Medulla oblongata (tissue), 1 donor: ENCODE measurements around the gene EZR.

ENCODE experiments used
- DNase-seq: peaks from one replicate; pipeline ENCODE4 v3.0.0-alpha.2; 2015; ENCODE audit errors: extremely low spot score

EZR gene

DNA sequence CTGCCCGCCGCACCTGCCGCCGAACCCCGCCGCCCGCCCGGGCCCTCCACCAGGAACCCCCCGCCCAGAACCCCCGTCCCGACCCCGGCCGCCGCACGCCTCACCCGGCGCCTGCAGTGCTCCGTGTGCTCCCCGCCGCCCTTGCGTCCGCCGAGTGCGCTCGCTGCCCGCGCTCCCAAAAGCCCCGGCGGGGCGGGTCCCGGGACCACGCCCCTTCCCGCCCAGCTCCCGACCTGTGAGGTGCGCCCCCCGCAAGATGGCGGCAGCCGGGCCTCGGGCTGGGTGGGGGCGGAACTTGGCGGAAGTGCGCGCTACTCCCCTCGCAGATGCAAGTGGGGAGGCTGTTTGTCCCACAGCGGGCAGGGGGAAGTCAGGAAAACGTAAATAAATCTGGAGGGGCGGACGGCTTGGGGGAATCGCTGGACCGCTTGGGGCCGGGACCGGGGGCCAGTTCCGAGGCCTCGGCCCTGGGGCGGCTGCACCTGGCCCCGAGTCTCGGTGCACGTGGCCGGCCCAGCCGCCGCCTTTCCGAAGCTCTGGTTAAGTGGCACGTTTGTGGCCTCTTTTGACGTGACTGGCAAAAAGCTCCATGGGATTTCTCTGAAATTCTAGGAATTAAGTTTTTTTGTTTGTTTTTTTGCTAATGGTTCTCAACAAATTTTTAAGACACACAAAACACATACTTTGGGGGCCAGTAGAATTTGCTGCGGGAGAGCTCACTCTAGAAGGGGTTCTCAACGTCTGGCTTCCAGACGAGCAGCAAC is at the start of gene EZR:
EZR (minus strand) TSS at position 156 of the 764 bp plus-strand sequence. CDS start 1,275 bp downstream, outside the sequence.
- peak; percentile 61 for DNase-seq

DNA sequence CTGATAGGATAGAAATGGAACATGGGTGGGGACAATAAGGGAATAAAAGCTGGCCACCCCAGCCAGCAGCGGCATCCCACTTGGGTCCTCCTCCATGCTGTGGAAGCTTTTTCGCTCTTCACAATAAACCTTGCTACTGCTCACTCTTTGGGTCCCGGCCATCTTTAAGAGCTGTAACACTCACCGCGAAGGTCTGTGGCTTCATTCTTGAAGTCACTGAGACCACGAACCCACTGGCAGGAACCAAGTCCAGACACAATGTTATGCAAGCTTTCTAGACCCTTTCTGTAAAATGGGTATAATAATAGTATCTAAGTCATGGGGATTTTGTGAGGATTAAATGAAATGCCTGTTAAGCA is 48.9 kb upstream of the EZR start:
- DNase-seq: no peak

DNA sequence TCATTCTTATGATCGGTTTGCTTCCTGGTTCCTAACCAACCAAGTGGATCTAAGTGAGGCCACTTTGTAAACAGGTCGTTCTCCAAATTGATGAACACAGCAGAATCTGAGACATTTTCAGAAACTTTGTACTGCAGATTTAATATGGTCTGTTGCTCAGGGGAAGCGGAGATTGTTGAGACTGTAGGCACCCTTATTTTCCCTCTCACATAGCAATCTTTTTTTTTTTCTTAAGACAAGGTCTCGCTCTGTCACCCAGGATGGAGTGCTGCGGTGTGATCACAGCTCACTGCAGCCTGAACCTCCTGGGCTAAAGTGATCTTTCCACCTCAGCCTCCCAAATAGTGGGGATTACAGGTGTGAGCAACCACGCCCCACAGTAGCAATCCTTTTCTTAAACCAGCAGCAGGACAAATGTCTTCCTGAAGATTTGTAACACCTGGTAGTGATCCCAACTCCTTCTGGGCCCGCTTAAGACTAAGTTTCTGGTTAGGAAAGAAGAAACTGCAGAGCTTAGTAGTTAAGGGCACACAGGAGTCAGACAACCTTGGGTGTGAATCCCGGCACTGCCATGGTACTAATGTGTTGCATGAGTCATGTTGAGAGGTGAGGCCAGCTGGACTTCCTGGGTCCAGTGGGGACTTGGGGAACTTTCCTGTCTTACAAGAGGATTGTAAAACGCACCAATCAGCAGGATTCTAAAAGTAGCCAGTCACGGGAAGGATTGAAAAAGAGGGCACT is 48.4 kb upstream of the EZR start:
- no peak for DNase-seq

DNA sequence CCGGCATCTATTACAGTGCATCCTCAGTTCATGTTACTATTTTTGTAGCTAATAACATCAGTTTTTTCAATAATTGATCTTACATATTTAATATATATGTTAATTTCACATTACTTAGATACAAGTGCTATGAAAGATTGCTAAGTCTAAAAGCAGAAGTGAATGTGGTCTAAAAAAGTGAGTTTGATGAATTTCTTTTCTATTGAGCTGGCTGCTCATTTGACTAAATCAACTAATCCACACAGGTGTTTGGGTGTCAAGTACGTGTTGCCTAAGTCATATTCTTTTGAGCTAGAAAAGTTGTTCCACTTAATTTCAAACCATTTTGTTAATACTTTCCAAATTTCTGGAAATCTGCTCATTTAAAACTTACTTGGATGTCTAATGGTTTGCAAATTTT is 46.6 kb upstream of the EZR start:
- no peak for DNase-seq

DNA sequence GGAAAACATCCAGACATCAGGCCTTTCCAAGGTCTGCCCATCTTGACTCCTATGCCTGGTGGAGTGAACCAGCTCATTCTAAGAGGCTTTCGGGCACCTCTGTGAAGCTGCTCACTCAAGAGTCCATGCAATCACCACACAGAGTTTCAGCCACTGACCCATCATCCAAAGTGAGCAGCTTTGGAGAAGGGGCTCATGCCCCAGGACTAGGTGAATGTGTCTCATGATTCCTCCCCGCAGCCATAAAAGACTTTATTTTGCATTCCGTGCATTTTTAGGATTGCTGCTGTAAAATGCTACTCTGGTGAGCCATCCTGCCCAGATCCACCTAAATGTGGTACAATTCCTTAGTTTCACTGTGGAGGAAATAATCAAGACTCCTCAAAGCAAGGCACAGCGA is 44.5 kb upstream of the EZR start:
- no peak for DNase-seq

DNA sequence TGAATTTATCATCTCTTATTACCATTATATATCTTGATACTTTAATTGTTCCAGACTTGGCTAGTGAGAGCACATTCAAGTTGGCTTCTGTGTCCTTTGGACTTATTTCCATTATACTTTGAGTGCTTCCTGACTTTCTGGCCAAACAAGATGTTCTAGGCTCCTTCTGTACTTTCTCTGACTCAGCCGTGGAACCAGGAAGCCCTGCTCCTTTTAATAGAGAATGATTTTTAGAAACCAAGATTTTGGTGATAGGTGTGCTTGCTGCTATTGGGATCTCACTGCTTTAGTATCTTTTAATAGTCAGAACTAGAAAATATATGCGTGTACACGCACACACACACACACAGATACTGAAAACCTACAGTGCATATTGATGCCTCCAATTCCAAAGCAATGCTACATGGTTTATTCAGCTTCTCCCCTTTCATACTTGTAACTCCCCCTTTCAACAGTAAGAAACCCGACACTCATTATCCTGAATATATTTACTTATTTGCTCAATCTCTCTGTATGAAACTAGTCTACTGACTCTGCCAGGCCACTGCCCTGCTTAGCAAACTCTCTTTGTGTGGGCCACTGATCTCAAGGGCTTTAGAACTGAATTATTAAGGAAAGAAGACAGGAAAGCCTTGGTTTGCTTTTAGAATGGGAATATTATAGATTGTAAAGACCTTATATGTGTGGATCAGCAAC is 42.7 kb upstream of the EZR start:
- DNase-seq: no peak

DNA sequence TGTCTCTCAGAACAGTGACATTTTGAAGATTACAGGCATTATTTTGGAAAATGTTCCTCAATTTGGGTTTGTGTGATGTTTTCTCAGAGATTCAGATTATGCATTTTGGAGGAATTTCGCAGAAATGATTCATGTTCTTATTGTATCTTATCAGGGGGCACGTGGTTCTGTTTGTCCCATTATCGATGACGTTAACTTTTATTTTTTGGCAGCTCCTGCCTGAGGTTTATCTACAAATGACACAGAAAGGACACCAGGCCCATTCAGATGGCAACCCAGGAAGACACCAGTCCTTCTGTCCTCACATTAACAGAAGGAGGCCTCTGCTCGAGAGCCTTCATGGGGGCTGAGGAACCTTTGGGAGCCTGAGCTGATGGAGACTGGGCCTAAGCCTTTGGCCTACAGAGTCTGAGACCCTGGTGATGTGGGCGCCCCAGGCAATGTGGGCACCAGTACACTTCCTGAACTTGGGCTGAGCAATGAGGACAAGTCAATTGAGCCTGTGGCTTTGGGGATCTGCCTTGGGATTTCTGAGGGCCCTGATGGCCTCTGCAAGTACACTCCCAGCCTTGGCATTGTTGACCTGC is 41.2 kb upstream of the EZR start:
- DNase-seq: no peak

DNA sequence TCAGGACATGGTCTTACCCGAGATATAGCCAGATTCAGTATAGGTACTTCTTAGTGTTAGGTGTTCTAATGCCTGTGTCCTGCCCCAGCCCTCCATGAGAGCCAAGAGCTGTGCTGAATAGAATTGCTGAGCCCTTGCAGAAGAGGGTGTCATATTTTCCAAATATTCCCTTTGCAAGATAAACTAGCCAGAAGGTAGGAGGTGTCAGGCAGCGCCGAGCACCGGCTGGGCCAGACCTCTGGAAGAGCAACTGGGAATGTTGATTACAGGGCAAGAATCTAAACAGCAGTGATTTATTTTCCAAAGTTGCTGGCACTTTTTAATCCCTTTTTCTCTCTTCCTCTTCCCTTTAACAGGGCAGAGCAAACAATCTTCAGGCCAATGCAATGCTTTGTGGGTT is 37.1 kb upstream of the EZR start:
- no peak for DNase-seq

DNA sequence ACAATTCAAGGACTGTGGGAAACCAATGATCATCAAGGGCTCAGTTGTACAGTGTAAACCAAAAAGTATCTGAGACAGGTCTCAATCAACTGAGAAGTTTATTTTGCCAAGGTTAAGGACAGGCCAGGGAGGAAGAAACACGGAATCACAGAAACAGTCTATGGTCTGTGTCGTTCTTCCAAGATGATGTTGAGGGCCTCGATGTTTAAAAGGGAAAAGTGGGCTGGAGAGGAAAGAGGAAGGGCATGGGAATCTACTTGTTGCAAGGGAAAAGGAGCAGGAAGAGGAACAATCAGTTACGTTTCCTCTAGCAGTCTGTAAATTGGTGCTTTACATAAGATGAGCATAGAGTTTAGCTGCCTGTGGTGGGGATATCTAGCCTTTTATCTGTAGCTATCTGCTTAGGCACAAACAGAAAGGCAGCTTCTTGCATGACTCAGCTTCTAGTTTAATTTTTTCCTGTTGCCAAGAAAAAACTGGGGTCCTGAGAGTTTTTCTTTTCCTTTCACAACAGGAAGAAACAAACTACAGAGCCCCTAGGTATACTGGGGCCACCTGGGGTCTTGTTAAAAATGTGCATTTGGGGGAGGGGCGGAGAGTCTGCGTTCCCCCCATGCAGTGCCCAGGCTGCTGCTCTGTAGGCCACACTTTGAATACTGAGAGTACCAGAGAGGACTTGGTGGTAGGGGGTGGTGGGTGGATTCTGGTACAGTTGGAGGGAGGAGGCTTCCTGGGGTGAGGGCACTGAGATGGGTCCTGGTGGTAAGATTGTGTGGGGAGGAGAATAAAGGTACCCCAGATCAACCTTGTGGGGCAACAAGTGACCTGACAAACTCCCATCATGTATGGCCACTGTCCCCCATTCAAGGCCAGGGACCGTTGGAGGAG is 35.3 kb upstream of the EZR start:
- DNase-seq: no peak

DNA sequence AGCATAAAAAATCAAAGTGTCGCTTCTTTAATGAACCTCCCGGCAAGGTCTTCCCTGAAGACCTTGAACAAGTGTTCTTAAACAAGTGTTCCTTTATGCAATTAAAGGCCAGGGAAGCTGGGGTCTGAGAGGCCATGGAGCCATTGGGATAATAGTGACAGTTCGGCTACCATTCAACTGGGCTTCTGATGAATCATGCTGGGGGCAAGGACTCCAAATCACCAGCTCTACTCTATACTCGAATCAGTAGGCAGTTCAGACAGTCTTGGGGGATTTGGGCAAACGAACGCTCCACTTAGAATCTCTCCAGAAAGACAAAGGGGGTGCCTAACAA is 34.7 kb upstream of the EZR start:
- no peak for DNase-seq

DNA sequence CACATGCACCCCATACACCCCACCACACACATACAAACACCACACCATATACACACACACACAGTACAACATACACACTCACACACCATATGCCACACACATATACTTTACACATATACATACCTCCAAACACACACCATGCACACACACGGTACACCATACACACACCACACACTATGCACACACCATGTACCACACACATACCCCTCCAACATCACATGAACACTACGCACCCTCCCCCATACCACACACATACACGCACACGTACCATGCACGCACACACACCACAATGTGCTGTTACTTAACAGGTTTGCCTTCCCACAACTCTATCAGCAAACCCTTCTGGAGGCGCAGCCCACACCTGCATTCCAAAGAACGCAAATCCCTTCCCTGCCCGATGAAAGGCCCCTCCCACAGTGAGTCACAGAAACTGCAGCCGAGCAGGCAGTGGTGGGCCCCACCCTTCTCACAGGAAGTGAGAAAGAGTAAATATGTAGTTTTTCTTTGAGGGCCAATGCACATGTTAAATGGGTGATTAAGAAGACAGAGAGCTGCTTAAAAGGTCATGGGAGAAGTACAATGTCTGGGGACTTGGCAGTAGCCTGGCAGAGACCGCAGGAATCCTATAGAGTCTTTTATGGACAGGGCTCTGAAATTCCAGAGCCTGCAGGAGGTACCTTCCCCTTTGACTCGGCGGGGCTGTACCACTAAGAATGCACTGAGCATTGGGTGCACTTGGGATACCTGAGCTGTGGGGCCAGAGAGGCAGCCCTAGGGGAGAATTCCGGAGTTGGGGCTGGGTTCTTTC is 34.1 kb upstream of the EZR start:
- no peak for DNase-seq

DNA sequence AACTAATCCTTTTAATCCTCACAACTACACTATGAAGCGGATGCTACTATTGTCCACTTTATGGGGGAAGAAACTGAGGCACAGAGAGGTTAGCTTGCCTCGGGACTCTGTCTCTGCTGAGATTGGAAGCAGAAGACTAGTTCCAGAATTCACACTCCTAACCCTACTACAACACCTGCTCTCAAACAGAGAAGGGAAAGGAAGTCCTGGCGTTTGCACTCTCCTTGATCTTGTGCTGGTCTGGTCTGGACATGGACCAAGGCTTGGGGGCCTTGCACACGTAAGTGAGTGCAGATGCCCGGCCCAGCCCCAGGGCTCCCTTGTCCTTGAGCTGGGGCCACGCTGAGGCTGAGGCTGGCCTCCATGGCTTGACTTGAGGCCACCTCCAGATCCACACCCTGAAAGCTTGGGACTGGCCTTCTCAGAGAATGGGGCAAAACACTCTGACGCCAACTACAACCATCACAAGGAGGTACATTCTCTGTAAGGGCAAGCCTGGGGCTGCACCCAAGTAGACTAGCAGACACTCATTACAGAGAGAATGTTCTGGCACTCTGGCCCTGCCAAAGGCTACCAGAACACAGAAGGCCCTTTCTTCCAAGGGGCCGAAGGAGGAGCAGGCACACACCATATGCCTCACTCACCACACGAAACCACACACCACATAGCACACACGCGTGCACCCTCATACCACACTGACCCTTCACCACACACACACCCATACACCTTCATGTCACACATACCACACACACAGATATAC is 33.3 kb upstream of the EZR start:
- DNase-seq: no peak

DNA sequence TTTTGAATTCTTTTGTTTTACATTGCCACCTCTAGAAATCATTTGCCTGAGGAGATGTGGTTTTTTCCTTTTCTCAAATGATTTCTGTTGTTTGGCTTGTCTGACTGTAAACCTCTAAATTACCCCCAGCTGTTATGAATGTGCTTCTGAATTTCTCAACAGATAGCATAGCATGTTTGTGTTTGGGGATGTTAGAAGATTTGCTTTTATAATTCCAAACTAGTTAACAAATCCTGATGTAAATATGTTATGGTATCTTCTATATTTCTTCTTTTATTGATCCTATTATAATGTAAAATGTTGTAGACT is 31.6 kb upstream of the EZR start:
- DNase-seq: no peak

DNA sequence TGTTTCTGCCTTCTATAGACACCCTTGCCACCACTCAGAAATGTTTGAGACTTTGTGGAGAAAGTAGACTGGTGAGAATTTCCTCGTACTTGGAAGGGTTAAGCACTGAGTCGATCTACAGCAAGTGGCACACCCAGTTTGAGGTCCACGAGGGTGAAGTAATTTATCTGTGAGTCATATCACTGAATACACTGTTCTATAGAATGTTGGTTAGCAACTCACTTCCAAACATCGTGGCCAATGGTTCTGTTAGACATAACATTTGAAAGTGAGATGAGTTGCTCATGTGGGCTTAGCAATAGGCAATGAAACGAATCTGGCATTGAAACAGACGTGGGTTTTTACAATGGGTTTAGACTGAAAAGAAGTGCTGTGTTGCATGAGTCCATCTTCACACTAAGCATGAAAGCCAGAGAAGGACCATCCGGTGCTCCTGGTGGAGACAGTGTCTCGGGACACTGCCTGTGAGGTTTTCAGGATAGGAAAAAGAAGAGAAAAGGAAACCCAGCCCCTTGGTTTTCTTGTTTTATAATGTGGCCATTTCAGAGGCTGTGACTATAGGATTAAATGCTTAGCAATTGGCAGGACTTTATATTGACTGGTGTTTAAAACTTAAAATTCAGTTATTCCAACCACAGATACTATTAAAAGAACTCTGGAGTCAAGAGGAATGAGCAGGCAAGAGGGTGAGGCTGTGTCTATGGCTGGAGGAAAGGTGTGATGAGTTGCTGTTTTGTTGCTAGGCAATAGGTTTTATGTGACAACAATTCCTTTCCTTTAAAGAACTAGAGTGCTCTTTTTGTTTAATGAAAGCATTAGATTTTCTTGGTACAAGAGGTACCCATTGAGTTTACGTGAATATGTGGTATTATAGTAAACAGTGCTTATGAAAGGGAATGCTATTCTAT is 31.0 kb upstream of the EZR start:
- no peak for DNase-seq

DNA sequence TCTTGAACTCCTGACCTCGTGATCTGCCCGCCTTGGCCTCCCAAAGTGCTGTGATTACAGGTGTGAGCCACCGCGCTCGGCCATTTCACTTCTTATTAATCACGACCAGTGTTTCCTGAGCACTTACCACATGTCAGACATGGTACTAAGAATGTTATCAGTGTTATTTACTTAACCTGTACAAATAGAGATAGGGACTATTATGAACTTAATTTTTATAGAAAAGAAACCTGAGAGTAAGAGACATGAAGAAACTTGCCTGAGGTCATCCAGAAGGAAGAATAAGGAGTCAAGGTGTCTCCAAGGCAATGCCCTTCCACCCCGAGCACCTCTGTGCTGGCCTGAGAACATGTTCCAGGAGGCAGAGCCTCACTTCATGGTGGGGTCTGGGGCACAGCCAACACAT is 29.3 kb upstream of the EZR start:
- no peak for DNase-seq

DNA sequence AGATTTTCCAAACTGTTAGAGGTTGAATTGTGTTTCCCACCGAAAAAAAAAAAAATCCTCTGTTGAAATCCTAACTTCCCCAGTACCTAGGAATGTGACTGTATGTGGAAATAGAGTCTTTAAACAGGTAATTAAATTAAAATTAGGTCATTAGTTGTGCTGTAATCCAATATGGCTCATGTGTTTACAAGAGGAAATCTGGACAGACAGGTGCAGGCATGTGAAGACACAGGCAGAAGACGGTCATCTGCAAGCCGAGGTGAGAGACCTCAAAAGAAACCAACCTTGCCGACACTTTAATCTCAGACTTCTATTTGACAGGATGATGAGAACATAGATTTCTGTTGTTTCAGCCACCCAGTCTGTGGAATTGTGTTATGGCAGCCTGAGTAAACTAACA is 28.6 kb upstream of the EZR start:
- no peak for DNase-seq

DNA sequence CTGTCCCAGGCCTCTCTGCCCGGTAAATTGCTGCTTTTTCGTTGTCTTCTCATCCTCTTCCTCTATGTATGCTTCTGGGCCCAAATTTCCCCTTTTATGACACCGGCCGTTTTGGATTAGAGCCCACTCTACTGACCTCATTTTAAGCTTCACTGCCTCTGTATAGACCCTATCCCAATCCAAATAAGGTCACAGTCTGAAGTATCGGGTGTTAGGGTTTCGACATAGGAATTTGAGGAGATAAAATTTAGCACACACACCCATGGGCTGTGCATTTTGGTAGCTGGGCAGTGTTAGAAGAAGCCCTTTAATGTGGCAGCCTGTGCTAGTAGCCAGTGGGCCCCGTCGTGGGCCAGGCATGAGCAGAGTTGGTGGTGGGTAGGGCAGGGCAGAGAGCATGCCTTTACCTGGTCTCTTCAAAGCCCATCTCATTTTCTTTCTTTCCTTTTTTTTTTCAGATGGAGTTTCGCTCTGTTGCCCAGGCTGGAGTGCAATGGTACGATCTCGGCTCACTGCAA is 27.9 kb upstream of the EZR start:
- DNase-seq: no peak

DNA sequence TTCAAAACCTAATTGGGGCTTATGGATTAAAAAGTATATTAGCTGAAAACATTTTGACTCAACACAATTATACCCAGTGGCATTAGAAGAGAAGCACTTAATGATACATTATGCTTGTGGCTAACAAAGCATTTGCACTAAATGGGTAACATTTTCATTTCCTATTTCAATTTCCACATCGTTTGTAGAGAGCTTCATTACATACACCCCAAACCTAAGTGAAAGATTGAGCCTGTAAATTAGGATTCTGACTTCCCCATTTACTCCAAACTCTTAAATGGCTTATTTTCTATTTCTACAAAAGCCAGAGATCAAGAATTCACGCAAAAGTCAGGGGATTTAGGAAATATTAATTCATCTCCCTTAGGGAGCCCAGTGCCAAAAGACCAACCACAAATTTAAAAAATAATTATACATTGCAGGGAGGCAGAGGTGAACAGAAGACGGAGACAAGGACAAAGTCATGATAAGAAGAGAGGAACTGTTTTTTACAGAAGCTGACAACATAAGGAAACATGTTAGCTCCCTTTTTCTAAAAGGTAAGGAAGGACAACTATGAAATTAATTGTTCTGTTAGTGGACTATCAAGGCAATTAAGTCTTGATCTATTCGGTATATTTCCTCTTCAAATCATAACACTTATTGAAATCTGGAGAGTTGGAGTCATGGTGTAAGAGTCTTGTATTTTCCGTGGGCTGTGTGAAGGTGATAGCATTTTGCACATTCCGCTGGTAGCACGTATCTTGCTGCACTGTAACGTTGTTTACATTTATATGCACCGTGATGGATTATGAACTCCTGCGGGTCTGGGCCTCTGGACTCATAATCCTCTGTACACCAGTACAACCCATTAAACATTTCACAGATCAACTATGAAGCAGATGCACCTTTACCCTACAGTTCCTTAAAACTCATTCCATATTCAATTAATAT is 24.8 kb upstream of the EZR start:
- DNase-seq: no peak
